SHP77 (cell line): ENCODE measurements around the gene MAP4K3.
"Not testable (repeated sequence)": the region's sequence is repeated elsewhere in the genome, so short reads cannot be mapped to it uniquely, and the experiment has no call there.

ENCODE experiments used
- DNase-seq, 2 experiments: peaks; one replicate each; lab custom pipeline; 2025; lab: John Stamatoyannopoulos, UW

MAP4K3 gene

DNA sequence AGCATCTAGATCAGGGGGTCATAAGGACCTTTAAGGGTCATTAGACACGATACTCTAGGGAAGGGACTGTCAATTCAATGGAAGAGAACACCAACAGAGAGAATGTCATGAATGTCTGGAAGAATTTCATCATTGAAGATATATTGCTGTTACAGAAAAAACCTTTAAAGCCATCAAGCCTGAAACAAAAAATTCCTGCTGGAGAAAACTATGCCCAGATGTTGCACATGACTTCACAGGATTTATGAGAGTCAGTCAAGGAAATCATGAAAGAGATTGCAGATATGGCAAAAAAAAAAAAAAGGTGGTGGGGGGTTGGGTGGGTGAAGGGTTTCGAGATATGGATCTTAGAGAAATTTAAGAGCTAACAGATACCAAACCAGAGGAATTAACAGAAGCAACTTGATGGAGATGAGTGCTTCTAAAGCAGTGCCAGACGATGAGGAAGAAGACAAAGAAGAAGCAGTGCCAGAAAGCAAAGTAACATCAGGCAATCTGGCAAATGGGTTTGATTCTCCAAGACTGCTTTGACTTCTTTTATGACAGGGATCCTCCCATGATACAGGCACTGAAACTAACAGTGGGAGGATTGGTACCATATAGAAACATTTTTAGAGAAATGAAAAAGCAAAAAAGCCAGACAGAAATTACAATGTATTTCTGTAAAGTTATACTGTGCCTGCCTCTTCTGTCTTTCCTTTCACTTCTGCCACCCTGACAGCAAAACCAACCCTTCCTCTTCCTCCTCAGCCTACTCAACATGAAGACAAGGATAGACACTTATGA is 28.5 kb downstream of the MAP4K3 start:
- DNase-seq, result no peak

DNA sequence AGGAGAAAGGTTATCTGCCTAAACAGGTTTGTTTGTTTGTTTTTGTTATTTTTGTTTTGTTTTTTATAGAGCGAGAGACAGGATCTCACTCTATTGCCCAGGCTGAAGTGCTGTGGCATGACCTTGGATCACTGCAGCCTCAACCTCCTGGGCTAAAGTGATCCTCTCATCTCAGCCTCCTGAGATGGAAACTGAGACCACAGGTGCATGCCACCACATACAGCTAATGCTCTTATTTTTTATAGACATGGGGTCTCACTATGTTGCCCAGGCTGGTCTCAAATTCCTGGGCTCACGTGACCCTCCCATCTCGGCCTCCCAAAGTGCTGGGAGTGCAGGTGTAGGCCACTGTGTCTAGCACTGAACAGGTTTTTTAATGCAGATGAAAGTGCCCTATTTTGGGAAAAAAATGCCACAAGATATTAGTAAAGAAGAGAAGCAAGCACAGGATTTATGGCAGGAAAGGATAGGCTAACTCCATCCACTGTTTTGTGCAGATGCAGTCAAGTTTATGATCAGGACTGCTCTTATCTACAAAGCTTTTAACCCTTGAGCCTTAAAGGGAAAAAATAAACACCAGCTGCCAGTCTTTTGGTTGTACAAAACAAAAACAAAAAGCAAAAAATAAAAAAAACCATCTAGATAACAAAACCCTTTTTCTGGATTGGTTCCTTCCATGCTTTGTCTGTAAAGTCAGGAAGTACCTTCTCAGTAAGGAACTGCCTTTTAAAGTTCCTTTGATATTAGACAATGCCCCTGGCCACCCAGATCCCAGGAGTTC is 29.4 kb downstream of the MAP4K3 start:
- DNase-seq, result no peak

DNA sequence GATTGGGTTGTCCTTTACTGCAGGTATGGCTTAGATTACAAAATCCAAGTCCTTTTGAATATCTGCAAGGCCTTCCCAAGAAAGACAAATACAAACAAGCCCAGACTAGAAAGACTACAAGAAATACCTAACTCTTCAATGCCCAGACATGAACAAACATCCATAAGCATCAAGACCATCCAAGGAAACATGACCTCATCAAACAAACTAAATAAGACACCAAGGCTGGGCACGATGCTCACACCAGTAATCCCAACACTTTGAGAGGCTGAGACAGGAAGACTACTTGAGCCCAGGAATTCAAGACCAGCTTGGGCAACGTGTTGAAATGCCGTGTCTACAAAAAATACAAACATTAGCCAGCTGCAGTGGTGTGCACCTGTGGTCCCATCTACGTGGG is 31.7 kb downstream of the MAP4K3 start:
- DNase-seq, result no peak

DNA sequence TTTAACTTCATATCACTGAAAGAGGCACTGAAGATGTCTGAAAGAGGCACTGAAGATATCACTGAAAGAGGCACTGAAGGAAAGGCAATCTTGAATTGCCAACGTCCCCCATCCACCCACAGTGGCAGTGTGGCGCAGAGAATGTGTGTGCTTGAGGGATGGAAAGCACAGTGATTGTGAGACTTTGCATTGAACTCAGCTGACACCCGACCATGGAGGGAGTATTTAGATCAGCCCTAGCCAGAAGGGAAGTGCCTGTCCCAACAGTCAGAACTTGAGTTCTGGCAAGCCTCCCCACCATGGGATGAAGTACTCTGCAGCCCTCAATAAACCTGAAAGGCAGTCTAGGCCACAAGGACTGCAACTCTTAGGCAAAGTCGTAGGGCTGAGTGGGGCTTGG is 33.8 kb downstream of the MAP4K3 start:
- no peak for DNase-seq

DNA sequence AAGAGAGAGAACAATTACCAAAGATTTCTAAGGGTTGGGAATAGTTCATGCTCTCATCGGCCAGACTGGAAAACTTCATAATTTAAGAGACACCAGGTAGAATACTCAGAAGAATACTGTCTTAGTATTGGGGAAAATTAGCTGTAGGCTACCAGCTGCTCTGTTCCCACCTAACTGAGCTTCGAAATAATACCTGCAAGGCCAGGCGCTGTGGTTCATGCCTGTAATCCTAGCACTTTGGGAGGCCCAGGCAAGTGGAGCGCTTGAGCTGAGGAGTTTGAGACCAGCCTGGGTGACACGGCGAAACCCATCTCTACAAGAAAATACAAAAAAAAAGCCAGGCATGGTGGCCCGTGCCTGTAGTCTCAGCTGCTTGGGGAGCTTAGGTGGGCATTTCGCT is 35.8 kb downstream of the MAP4K3 start:
- no peak for DNase-seq

DNA sequence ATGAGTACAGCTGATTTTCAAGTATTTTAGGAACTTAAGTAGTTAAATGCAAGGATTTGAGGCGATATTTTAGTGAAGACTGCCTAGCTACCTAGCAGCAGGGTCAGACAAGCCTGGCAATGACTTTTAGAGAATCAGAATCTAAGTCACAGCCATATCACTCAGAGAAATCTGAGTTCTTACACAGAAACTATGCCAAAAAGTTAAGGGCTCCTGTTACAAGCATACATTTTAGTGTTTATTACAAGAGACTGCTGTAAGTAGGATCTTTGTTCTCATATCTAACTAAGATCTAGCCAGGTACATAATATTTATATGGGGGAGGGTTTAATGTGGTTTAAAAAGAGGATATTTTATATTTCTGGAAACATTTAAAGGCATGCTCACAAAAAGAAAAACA is 37.5 kb downstream of the MAP4K3 start:
- DNase-seq, result no peak

DNA sequence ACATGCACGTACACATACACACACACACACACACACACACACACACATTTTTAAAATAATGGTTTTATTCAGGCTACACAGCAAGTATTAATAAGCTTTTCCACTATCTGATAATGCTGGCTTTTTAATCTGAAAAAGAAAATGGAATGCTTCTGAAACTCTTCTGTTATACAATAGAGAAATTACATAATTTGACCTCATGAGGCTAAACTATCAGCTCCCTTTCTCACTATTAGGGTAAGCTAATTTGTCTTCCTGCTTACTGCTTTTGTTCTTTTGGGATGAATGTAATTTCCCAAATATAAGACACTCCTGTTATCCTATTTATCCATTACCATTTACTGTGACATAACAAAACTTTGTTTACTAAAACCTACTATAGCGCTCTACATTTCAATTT is 41.8 kb downstream of the MAP4K3 start:
- DNase-seq, result no peak

DNA sequence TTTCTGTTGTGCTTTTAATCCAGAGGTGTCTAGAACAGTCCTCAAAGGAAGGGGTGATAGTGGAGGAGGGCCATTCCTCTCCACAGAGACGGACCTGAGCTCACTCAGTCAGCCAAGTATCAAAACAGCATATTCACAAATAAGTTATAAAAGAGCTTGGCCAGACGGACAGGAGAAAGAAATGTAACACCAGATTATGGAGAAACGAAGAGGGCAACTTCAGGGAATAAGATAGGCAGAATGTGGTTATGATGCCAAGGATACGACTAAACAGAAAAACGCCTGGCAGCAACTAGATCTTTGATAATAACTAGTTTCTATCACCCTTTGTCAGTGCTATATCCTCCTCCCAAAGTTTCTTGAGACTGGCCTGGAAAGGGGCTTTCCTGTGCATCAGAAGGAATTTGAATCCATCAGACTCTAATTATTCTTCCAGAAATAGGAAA is 42.5 kb downstream of the MAP4K3 start:
- DNase-seq, result no peak

DNA sequence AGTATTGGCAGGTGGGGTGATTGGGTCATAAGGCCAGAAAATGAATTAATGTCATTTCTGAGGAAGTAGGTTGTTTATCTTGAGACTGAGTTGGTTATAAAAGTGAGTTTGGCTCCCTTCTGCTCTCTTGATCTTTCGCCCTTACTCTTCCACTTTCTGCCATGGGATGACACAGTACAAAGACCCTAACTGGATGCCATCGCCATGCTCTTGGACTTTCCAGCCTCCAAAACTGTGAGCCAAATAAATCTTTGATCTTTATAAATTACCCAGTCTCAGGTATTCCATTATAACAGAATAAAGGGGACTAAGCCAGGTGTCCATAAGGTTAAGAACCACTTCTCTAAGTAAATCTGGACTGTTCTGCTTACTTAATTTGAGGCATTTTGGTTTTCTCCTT is 44.4 kb downstream of the MAP4K3 start:
- DNase-seq, result no peak

DNA sequence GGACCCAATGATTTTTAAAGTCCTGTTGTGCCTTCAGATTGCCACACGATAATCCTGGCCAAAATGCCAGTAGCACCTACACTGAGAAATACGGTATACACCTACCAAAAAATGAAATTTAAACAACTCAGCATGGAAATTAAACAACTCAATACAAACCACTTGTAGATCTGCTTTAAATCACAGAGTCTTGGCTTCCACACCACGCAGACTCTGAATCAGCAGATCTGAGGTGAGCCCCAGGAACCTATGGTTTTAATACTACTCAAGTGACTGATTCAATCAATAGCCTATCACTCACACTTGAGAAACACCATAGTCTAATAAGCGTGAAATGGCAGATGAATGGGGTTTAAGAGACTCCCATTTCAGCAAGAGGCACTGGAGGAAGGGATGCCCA is 46.9 kb downstream of the MAP4K3 start:
- no peak for DNase-seq

DNA sequence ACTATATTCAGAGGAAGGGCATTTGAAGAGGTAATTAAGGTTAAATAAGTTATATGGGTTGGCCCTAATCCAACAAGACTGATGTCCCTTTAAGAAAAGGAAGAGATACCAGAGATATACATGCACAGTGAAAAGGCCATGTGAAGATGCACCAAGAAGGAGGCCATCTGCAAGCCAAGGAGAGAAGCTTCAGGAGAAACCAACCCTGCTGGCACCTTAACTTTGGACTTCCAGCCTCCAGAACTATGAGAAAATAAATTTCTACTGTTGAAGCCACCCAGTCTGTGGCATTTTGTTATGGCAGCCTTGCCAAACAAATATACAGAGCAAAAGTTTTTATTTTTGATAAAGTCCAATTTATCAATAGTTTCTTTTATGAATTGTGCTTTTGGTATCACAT is 51.0 kb downstream of the MAP4K3 start:
- DNase-seq, result no peak

DNA sequence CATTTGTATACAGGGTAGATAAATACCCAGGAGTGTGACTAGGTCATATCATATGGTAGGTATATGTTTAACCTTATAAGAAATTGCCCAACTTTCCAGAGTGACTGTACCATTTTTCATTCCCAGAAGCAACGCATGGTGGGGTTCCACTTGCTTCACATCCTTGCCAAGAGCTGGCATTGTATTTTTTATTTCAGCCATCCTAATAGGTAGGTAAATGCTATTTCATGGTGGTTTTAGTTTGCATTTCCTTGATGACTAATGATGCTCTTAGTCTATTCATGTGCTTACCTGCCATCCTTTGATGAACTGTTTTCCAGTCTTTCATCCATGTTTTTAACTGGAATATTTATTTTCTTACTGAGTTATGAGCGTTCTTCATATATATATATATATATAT is 51.9 kb downstream of the MAP4K3 start:
- no peak for DNase-seq

DNA sequence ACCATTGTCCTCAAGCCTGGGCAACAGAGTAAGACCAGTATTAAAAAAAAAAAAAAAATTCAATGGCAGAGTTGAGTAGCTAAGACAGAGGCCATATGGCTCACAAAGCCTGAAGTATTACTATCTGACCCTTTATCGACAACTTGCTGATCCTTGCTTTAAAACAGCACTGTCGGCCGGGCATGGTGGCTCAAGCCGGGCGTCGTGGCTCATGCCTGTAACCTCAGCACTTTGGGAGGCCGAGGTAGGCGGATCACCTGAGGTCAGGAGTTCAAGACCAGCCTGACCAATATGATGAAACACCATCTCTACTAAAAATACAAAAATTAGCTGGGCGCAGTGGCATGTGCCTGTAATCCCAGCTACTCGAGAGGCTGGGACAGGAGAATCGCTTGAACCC is 53.0 kb downstream of the MAP4K3 start:
- not testable (repeated sequence) for DNase-seq

DNA sequence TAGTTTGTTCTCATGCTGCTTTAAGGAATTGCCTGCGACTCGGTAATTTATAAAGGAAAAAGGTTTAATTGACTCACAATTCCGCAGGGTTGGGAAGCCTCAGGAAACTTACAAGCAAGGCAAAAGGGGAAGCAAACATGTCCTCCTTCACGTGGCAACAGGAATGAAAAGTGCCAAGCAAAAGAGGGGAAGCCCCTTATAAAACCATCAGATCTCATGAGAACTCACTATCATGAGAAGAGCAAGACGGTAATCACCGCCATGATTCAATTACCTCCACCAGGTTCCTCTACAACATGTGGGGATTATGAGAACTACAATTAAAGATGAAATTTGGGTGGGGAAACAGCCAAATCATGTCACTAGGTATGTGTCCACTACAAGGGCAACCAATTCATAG is 53.9 kb downstream of the MAP4K3 start:
- DNase-seq, result no peak

DNA sequence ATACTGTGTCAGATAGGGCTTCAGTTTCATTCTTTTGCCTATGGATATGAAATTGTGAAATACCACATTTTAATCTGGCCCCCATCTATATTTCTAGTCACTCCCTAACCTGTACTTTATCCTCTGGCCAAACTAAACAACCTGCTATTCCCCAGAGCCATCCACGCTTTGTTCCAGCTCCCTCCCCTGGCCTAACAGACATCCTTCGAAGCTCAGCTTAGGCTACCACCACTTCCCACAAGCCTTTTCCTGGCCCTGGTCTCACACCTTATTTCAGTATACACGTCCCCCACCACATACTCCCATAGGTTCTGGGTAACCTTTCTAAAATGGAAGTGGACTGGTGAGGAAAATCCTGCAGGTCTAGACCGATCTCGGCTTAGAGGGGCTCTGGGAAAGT is 55.4 kb downstream of the MAP4K3 start:
- no peak for DNase-seq

DNA sequence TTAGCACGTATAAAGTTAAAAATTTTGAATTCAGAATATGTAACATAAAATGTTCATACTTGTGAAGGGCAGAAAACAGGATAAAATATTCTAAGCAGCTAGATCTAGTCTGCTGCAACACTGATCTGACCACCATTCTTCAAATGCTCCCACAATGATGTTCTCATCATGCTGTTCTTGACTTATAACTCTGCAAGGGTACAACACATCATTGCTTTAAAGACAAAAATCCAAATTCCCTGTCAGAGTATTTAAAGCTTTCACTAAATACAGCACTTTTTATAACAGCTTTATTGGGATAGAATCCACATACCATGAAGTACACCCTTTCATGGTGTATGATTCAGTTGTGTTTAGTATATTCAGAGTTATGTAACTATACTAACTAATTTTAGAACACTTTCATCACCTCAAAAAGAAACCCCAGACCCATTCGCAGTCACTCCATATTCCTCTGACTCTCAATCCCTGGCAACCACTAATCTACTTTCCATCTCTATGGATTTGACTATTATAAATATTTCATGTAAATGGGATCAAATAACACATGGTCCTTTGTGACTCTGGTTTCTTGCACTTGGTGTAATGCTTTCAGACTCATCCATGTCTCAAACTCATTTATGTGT is 56.4 kb downstream of the MAP4K3 start:
- no peak for DNase-seq

DNA sequence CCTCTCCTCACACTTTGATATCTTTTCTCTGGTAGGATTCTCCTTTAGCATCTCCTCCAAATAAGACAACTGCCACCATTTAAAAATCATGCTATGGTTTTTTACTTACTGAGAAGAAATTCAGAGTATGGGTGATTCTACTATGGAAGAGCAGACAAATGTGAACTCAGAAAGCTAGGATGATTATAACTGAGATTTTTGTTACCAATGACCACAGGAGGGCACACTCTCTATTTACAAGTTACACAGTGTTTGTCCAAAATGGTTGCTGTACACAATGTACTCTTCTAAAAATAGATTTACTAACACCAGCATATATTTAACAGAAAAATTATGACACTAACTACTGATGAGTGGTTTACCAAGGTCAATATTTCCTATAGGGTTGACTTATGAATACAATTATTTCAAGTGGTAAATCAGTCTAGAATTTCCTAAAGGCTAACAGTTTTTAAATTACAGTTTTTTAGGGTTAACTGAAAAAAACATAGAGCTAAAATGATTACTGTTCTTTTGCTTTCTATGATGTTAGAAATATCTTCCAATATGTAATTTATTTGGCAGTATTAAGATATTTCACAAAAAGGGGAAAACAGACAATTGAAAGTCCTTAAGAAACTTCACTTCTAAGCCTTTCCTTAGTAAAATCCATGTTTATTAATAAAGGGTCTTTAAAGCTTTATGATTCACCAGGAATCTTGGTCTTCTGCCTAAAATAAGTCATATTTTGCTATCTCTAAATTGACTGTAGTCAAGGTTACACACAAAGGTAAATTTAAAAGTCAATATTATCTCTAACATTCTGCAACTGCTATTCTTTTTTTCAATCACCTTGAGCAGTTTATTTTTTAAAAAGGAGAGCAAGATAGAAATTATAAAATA is 57.2 kb downstream of the MAP4K3 start:
- peak; percentile 2 to 26 for DNase-seq

DNA sequence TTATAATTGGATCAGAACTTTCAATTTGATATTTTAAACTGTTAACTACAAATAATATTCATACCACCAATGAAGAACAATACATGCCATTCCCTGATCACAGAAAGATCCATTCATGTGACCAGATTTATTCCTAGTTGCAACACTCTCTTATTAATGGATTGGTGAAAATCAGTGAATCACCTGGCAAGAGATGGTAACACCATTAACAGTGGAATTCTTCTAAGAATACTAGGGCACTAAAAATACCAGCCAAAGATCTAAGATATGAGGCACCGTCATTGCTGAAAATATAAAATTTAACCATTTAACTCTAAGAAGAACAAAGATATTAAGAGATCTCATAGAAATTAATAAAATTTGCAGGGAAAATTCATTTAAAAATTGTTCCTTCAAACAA is 58.1 kb downstream of the MAP4K3 start:
- no peak for DNase-seq

DNA sequence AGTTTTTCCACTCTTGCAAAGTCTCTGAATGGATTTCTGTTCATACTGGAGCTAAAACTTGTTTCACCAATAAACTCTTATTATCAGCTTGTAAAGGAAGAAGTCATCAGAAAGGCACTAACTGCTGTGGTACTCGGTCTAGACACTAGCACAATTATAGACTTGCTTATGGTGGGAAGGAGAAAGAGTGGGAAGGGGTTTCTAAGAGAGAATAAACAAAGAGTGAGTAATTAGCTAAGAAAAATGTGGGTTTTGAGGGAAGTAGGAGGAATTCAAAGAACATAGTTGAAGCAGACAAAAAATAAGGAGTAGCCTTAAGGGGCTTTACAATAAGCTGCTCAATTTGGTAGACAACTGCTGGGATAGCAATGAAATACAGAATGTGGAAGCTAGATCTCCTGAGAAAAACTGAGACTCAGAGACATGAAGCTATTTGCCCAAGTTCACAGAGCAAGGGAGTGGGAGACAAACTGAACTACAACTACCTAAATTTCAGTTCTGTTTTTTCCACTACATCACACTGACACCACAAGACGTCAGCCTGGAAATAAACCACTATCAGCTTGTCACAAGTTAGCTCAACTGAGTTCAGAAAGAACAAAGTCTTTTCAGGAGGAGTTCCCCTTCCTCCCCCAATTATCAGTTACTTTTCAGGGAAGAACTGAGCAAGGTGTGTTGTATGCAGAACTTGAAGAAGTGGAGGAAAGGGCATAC is 59.7 kb downstream of the MAP4K3 start:
- DNase-seq, result no peak

DNA sequence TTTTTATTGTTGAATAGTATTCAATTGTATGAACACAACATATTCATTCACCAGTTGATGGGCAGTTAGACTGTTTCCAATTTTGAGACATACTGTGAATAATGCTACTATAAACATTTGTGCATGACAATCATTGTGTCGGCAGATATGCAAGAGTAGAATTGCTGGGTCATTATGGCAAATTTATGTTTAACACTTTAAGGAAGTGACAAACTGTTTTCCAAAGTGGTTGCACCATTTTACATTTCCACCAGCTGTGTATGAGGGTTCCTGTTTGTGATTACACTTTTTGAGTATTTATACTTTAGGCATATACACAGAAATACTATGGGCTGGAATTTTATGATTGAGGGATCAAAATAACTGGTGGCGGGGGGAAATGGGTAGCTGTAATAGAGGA is 61.2 kb downstream of the MAP4K3 start:
- no peak for DNase-seq

DNA sequence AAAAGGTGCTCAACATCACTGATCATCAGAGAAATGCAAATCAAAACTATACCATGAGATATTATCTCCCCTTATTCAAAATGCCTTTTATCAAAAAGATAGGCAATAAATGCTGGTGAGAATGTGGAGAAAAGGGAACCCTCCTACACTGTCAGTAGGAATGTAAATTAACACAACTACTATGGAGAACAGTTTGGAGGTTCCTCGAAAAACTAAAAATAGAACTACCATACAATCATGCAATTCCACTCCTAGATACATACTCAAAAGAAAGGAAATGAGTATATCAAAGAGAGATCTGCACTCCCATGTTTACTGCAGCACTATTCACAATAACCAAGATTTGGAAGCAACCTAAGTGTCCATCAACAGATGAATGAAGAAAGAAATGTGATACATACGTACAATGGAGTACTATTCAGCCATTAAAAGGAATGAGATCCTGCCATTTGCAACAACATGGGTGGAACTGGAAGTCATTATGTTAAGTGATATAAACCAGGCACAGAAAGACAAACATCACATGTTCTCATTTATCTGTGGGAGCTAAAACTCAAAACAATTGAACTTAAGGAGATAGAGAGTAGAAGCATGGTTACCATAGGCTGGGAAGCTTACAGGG is 63.8 kb downstream of the MAP4K3 start:
- no peak for DNase-seq
